K562 (cell line): ENCODE results near the gene NTN1. TPM values are rescaled to one million over a fixed set of nuclear protein-coding genes. Genes with fewer than 3 reads are reported as not detected.

ENCODE experiments used
- ATAC-seq: fragments of 200-7000 bp; cut with Tn5 transposase; 3 replicates; pipeline ENCODE4 v1.9.1; 2020; ENCODE audit warnings: moderate library complexity
- BruUV-seq: library from RNA; stranded (reverse); fragments of 400-500 nt; replicated peaks from 2 replicates; lab custom pipeline; 2021; lab: Mats Ljungman, UMichigan
- CTCF ChIA-PET: fragments of 300-600 bp; formaldehyde crosslinking; extraction: SDS; loops from one replicate; lab custom pipeline; 2021; ENCODE audit warnings: low intra/inter-chr PET ratio; lab: Yijun Ruan, JAX
- POLR2A ChIA-PET: fragments of 300-600, 350-650 bp; sonication (Branson Sonifier 250); formaldehyde crosslinking; extraction: SDS; loops from one replicate; lab custom pipeline; 2021; ENCODE audit warnings: antibody characterized with exemption, inconsistent platforms; lab: Yijun Ruan, JAX
- DNase-seq, 4 experiments: peaks; one replicate each; pipeline versions ENCODE4 v3.0.0 to v3.0.0-alpha.2; 2011 to 2018; ENCODE audit warnings: low spot score in 3 of 4, mixed read lengths in 3 of 4; ENCODE audit errors: extremely low read depth in 1 of 4
- FAIRE-seq: peaks from 2 replicates; lab custom pipeline; 2011; peaks lifted over from hg19 to GRCh38; lab: Jason Lieb, UNC
- H2AFZ ChIP-seq: 2 replicates; pipeline ENCODE4 v1.6.0; 2011; ENCODE audit warnings: low read depth, low read length, control low read depth, inconsistent platforms
- H3K27ac ChIP-seq: fragments of 200-600 bp; 3 replicates; pipeline ENCODE4 v1.8.0; 2011; ENCODE audit warnings: low read depth, mild to moderate bottlenecking, control low read depth, inconsistent platforms, low read length, moderate library complexity, mixed read lengths; ENCODE audit errors: extremely low read depth
- H3K27me3 ChIP-seq, 2 experiments: fragments of 300-600 bp in 1 of 2; 2 replicates in 1 of 2; 3 replicates in 1 of 2; pipeline versions ENCODE4 v1.6.0 to v1.8.0; 2011; ENCODE audit warnings: inconsistent platforms in 2 of 2, low read length in 2 of 2, mild to moderate bottlenecking in 1 of 2, mixed read lengths in 1 of 2, moderate library complexity in 1 of 2; ENCODE audit not compliant: control insufficient read depth in 2 of 2, insufficient read depth in 2 of 2
- H3K36me3 ChIP-seq: fragments of 300-600 bp; 3 replicates; pipeline ENCODE4 v1.8.0; 2011; ENCODE audit warnings: mild to moderate bottlenecking, low read length, inconsistent platforms; ENCODE audit not compliant: control insufficient read depth, insufficient read depth
- H3K4me1 ChIP-seq, 2 experiments: fragments of 200-600 bp in 1 of 2; replicated peaks in 1 of 2; 2 replicates in 1 of 2; 3 replicates in 1 of 2; pipeline versions ENCODE4 v1.5.1 to v1.8.0; 2011; ENCODE audit warnings: inconsistent platforms in 2 of 2, low read length in 2 of 2, mild to moderate bottlenecking in 1 of 2, mixed read lengths in 1 of 2, moderate library complexity in 1 of 2; ENCODE audit not compliant: control insufficient read depth in 2 of 2, insufficient read depth in 2 of 2
- H3K4me2 ChIP-seq: 2 replicates; pipeline ENCODE4 v1.6.1; 2011; ENCODE audit warnings: low read length, control low read depth, inconsistent platforms, mixed read lengths; ENCODE audit not compliant: insufficient read depth
- H3K4me3 ChIP-seq: fragments of 200-600 bp; sonication (generic), shearing (Covaris generic); 2 replicates; pipeline ENCODE4 v1.5.1; 2016; ENCODE audit warnings: control low read depth, inconsistent platforms
- H3K79me2 ChIP-seq: fragments of 200-600 bp; 3 replicates; pipeline ENCODE4 v1.8.0; 2011; ENCODE audit warnings: low read length, inconsistent platforms; ENCODE audit not compliant: control insufficient read depth, insufficient read depth
- H3K9ac ChIP-seq, 2 experiments: 2 replicates each; pipeline versions ENCODE4 v1.6.0 to v1.6.1; 2011; ENCODE audit warnings: low read depth in 2 of 2, low read length in 2 of 2, control low read depth in 1 of 2, inconsistent platforms in 1 of 2, mild to moderate bottlenecking in 1 of 2, mixed read lengths in 1 of 2; ENCODE audit not compliant: insufficient read depth in 1 of 2
- H3K9me1 ChIP-seq: one replicate; pipeline ENCODE4 v1.6.0; 2011; ENCODE audit warnings: inconsistent platforms, mild to moderate bottlenecking, low read length, moderate library complexity; ENCODE audit not compliant: control insufficient read depth, insufficient read depth
- H3K9me3 ChIP-seq: replicated peaks from 2 replicates; pipeline ENCODE4 v1.5.1; 2011; ENCODE audit warnings: low read depth, low read length, inconsistent platforms; ENCODE audit not compliant: control insufficient read depth, insufficient read depth
- H4K20me1 ChIP-seq: replicated peaks from 2 replicates; pipeline ENCODE4 v1.6.1; 2011; ENCODE audit warnings: low read length, inconsistent platforms, mixed read lengths; ENCODE audit not compliant: control insufficient read depth, insufficient read depth
- FOXK1 ChIP-seq: sonication (generic); formaldehyde crosslinking; IDR thresholded peaks from 2 replicates; pipeline ENCODE4 v1.8.0; 2022; ENCODE audit warnings: missing genetic modification reagents, mild to moderate bottlenecking, borderline replicate concordance
- JUN ChIP-seq, 2 experiments: sonication (generic) in 1 of 2; formaldehyde crosslinking in 1 of 2; IDR thresholded peaks; 2 replicates each; pipeline versions ENCODE4 v1.6.1 to v1.8.0; 2012 to 2022; ENCODE audit warnings: borderline replicate concordance in 2 of 2, mild to moderate bottlenecking in 2 of 2, improper control_type of control experiment in 1 of 2, low read depth in 1 of 2, low read length in 1 of 2, missing genetic modification reagents in 1 of 2
- RAD51 ChIP-seq: fragments of 450-650 bp; IDR thresholded peaks from 2 replicates; pipeline ENCODE4 v1.7.1; 2016; ENCODE audit warnings: low read depth, mild to moderate bottlenecking, borderline replicate concordance
- RB1 ChIP-seq: fragments of 450-650 bp; IDR thresholded peaks from 2 replicates; pipeline ENCODE4 v1.6.1; 2017; ENCODE audit warnings: low read depth, mild to moderate bottlenecking
- SREBF2 ChIP-seq: sonication (generic); formaldehyde crosslinking; IDR thresholded peaks from 2 replicates; pipeline ENCODE4 v1.4.0; 2020; ENCODE audit warnings: mild to moderate bottlenecking, missing genetic modification reagents
- WGBS: fragments of 100-300 bp; shearing (Covaris generic); methylation state at CpG from one replicate; pipeline ENCODE4 v1.1.6; 2016; ENCODE audit warnings: low coverage, mixed read lengths; ENCODE audit not compliant: insufficient coverage; ENCODE audit errors: missing lambda C conversion rate; 5-methylcytosine and 5-hydroxymethylcytosine counted together
- in situ Hi-C: fragments of 300-500 bp; cut with MboI; formaldehyde crosslinking; loops from 4 replicates; pipeline ENCODE4 v1.15.0; 2018; ENCODE audit warnings: inconsistent platforms, mixed read lengths
- intact Hi-C: fragments of 100-400 bp; cut with micrococcal nuclease; formaldehyde crosslinking; loops from 2 replicates; pipeline ENCODE4 v1.14.2; 2022
- polyA plus RNA-seq, 8 experiments: library from polyadenylated mRNA; depleted of rRNA in 4 of 8; stranded (reverse) in 5 of 8; unstranded in 3 of 8; fragments of >200 nt; fragmentation: Nextera tagmentation in 2 of 8; fragmentation: Illumina TruSeq in 1 of 8; extraction: Ambion mirVana in 2 of 8; extraction: Trizol in 1 of 8; gene quantifications; 2 replicates each; pipeline versions ENCODE4 v1.2.1 to v1.2.3, GENCODE V29; 2011 to 2014; ENCODE audit warnings: inconsistent platforms in 1 of 8, missing spikeins in 1 of 8
- total RNA-seq, 7 experiments: library from RNA; depleted of rRNA in 6 of 7; stranded (reverse); fragments of >200 nt in 6 of 7; fragmentation: Illumina TruSeq in 2 of 7; extraction: Trizol in 2 of 7; gene quantifications; 2 replicates each; pipeline versions ENCODE4 v1.2.1 to v1.2.3, GENCODE V29; 2011 to 2021; ENCODE audit warnings: low replicate concordance in 1 of 7
- TF ChIP-seq, protein P1 (sequence below): fragments of 250-450 bp; sonication (Bioruptor Pico); IDR thresholded peaks from 2 replicates; pipeline ENCODE4 v1.5.0; 2020; ENCODE audit warnings: mild to moderate bottlenecking

The NTN1 gene
- total and polyA plus RNA-seq, 9 of the 15 experiments (the other 6 are each of a cell fraction or from before 2014, with no cell fraction given) = 0.02 TPM; not detected in 8

DNA sequence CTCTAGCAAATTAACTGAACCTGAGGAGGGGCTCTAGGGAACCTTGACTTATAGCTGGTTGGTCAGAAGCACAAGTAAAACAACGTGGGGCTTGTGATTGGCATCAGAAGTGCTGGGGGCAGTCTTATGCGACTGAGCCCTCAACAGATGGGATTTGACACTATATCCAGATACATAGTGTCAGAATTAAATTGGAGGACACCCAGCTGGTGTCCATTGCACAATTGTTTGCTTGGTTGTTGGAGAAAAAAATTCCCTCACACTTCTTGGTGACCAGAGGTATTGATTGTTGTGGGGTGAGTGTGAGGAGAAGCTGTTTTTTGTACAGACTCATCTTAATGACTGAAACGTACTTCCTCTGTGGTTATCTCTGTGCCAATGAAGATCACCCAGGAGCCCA lies 59.7 kb downstream of the NTN1 start:
- DNase-seq = no peak
- WGBS = 0% methylated on average over 1 of the region's 3 CpGs
- intact Hi-C loops = no loop called here
- Histone ChIP-seq H3K4me2 (no peak overlapping the region), H3K27me3 (no peaks in the 10 kb centered on the region), H3K79me2 (no peaks in the 10 kb centered on the region), H3K9me3 (no peaks in the 10 kb centered on the region), H3K4me1 (no peaks in the 10 kb centered on the region), H3K27ac (no peak overlapping the region), H4K20me1 (no peaks in the 10 kb centered on the region), H3K9me1 (no peaks in the 10 kb centered on the region), H3K36me3 (no peaks in the 10 kb centered on the region), H3K4me3 (no peak overlapping the region), H3K9ac (no peak overlapping the region), H2AFZ (no peak overlapping the region)
- CTCF ChIA-PET = no interaction called here
- TF ChIP-seq JUN (IDR thresholded peaks at IDR 0.05; ENCODE audit: borderline replicate concordance, low read depth, low read length) = no peak
- TF ChIP-seq JUN (CRISPR knock-in tag; IDR thresholded peaks at IDR 0.05; ENCODE audit: borderline replicate concordance) = no peak
- TF ChIP-seq, protein P1, sequence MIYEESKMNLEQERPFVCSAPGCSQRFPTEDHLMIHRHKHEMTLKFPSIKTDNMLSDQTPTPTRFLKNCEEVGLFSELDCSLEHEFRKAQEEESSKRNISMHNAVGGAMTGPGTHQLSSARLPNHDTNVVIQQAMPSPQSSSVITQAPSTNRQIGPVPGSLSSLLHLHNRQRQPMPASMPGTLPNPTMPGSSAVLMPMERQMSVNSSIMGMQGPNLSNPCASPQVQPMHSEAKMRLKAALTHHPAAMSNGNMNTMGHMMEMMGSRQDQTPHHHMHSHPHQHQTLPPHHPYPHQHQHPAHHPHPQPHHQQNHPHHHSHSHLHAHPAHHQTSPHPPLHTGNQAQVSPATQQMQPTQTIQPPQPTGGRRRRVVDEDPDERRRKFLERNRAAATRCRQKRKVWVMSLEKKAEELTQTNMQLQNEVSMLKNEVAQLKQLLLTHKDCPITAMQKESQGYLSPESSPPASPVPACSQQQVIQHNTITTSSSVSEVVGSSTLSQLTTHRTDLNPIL = no peak
- TF ChIP-seq RB1 = no peak
- TF ChIP-seq RAD51 = no peak
- TF ChIP-seq FOXK1 (CRISPR knock-in tag) = no peak
- TF ChIP-seq SREBF2 = no peak
- POLR2A ChIA-PET = no interaction called here
- no peak for ATAC-seq
- BruUV-seq = no TSS peak
- FAIRE-seq = no peak
- in situ Hi-C loops = no loop called here
